Naive B cell (primary cell): ENCODE data around the gene IL6. TPM values are rescaled to one million over a fixed set of nuclear protein-coding genes. Genes with fewer than 3 reads are reported as not detected.
A peak's percentile ranks its signal among the peaks of the same experiment; 100 is the strongest.
"Not testable (repeated sequence)": the region's sequence is repeated elsewhere in the genome, so short reads cannot be mapped to it uniquely, and the experiment has no call there.

Source experiments
- ATAC-seq, 2 donors: fragments of 150-1000 bp; cut with Tn5 transposase; 2 replicates each; pipeline ENCODE4 v1.10.0; 2021; ENCODE audit warnings: low read depth in 2 of 2, mild to moderate bottlenecking in 2 of 2, moderate library complexity in 2 of 2
- DNase-seq: peaks from one replicate; pipeline ENCODE4 v3.0.0; 2022
- H3K27ac Mint-ChIP-seq, 6 donors: one replicate each; pipeline ENCODE4 v1.8.0; 2020 to 2022; ENCODE audit warnings: mild to moderate bottlenecking in 6 of 6, mixed read lengths in 6 of 6, moderate library complexity in 5 of 6, inconsistent platforms in 2 of 6
- H3K27me3 Mint-ChIP-seq, 3 donors: one replicate each; pipeline ENCODE4 v1.8.0; 2021 to 2022; ENCODE audit warnings: mixed read lengths in 3 of 3, mild to moderate bottlenecking in 1 of 3
- H3K36me3 Mint-ChIP-seq, 2 donors: one replicate each; pipeline ENCODE4 v1.8.0; 2020 to 2022; ENCODE audit warnings: mixed read lengths in 2 of 2, inconsistent platforms in 1 of 2, mild to moderate bottlenecking in 1 of 2
- H3K4me1 Mint-ChIP-seq, 3 donors: one replicate each; pipeline ENCODE4 v1.8.0; 2020 to 2022; ENCODE audit warnings: mixed read lengths in 3 of 3, inconsistent platforms in 1 of 3, mild to moderate bottlenecking in 1 of 3, moderate library complexity in 1 of 3
- H3K4me3 Mint-ChIP-seq, 8 donors: one replicate each; pipeline ENCODE4 v1.8.0; 2020 to 2022; ENCODE audit warnings: mild to moderate bottlenecking in 8 of 8, mixed read lengths in 8 of 8, moderate library complexity in 8 of 8, inconsistent platforms in 2 of 8
- H3K9me3 Mint-ChIP-seq, 7 donors: one replicate each; pipeline ENCODE4 v1.8.0; 2020 to 2022; ENCODE audit warnings: mixed read lengths in 7 of 7, mild to moderate bottlenecking in 5 of 7, inconsistent platforms in 2 of 7, moderate library complexity in 1 of 7
- polyA plus RNA-seq, 6 donors: library from polyadenylated mRNA; unstranded; fragments of 300-500 nt; fragmentation: Illumina TruSeq; gene quantifications; one replicate each; pipeline ENCODE4 v1.2.3, GENCODE V29; 2021; ENCODE audit warnings: low read depth in 6 of 6

Gene IL6
- polyA plus RNA-seq, 6 donors from 2014 or later = 6.1 to 35.9 (median 9.4) TPM

DNA sequence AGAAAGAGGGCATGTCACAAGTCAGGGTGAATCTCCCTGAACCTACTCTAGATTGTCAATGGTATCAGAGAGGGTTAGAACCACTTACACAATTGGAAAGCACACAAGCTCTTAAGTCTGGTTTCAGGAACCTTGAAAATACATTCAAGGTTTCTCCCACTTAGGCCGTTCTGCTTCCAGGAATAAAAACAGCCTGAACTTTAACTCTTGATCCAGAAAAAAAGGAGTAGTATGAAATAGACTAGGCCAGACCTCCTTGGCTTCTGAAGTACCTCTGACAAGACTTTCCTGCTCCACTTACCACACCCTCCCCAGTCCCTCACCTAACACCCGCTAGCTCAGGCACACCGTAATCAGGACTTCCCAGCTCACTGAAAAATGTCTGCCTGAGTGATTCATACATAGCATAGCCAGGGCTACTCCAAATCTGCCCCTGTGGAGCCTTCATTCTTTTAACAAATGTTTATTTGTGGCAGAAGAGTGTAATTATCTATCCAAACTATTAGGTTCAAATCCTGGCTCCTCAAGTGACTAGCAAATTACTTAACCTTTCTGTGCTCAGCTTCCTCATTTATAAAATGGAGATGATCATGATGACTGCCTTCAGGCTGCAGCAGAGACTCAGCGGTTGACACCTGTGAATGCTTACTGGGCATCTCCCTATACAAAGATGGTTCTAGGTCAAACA is 30.3 kb upstream of the IL6 start:
- Mint-ChIP-seq H3K9me3 (peaks cover 0 to 9% (median 0%) of the 10 kb centered on the region in 7 donors), H3K36me3 (peaks cover 7 to 12% of the 10 kb centered on the region in 2 donors), H3K27ac (peak overlapping the region; percentile 81 to 100 (median 94)), H3K4me1 (peaks cover 68 to 74% (median 70%) of the 10 kb centered on the region in 3 donors), H3K4me3 (peak overlapping the region; percentile 13 to 87 (median 66)), H3K27me3 (no peaks in the 10 kb centered on the region)
- peak in 1 of 2 donors; percentile 13 for ATAC-seq
- DNase-seq = peak; percentile 22

DNA sequence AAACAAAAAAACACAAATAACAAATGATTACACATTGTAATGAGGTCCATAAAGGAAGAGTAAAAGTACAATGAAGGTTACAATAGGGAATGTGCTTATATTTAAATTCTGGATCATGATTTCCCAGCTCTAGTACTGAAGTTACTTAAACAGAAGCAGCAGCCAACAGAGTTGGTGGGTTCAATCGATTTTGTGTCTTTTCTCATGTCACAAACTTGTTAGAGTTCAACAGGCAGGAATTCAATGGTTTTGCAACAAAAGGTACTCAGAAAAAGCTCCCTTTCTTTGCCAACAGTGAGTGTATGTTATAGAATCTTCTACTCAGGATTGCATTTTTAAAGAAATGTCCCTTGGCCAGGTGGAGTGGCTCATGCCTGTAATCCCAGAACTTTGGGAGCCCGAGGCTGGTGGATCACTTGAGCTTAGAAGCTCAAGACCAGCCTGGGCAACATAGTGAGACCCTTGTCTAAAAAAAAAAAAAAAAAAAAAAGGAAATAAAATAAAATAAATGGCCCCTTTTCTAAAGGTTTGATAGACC is 29.6 kb upstream of the IL6 start:
- DNase-seq = no peak
- peak overlapping the region; percentile 6 to 87 (median 66) for H3K4me3 Mint-ChIP-seq
- H3K36me3 Mint-ChIP-seq = peaks cover 7 to 12% of the 10 kb centered on the region in 2 donors
- ATAC-seq = no peak
- peaks cover 69 to 74% (median 74%) of the 10 kb centered on the region in 3 donors for H3K4me1 Mint-ChIP-seq
- peaks cover 0 to 9% (median 0%) of the 10 kb centered on the region in 7 donors for H3K9me3 Mint-ChIP-seq
- H3K27ac Mint-ChIP-seq = peak overlapping the region; percentile 65 to 100 (median 94)
- no peaks in the 10 kb centered on the region for H3K27me3 Mint-ChIP-seq

DNA sequence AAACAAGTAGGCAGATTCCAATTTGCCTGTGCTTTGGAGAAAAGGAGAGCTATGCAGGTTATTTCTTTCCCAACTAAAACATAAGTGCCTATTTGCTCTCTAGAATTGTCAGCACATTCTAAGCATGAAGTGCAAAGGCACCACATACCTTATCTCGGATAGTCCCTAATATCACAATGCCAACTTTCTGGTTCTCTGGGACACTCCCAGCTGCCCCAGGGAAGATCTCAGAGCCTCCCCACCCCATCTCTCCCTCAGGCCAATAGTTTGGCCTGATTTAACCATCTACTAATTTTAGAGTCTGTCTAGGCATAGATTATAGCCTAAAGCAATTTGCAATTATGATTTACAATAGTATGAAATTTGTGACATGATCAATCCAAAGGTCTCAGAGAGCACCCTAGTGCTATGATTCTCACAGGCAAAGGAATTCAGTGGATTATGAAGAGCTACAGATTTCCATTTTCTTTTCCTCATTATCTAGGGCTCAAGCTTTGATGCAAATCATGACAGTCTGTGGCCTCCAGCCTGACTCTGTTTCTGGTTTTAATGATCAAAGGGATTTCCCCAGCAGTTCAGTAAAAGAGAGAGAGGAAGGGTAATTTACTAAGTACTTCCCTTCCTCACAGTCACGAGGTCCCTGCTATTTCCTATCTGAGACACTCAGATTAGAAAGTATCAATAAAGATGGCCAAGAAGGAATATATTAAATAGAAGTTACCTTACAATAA is 29.0 kb upstream of the IL6 start:
- ATAC-seq (peak; percentile 89), DNase-seq (peak; percentile 80)
- Mint-ChIP-seq H3K4me1 (peaks cover 64 to 80% (median 72%) of the 10 kb centered on the region in 3 donors), H3K36me3 (peaks cover 7 to 12% of the 10 kb centered on the region in 2 donors), H3K27me3 (no peaks in the 10 kb centered on the region), H3K4me3 (peak overlapping the region; percentile 5 to 83 (median 72)), H3K9me3 (peaks cover 0 to 9% (median 0%) of the 10 kb centered on the region in 7 donors), H3K27ac (peak overlapping the region; percentile 93 to 100 (median 96))

DNA sequence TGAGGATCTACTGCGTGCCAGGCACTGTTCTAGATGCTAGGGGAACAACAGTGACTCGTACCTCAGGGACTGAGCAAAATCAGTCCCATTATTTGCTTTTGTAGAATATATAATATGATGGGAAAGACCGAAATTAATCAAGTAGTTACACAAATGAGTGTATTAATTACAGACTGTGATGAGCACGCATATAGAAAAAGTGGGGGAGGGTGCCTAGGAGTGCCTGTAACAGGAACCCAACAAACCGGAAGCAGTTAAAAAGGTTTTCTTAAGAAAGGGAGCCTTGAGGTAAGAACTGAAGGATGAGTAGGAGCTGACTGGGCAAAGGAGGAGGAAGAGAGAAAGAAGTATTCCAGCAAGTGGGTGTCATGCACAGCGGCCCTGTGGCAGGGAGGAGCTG is 28.2 kb upstream of the IL6 start:
- Mint-ChIP-seq H3K27me3 (no peaks in the 10 kb centered on the region), H3K36me3 (peaks cover 7 to 12% of the 10 kb centered on the region in 2 donors), H3K9me3 (peaks cover 0 to 9% (median 0%) of the 10 kb centered on the region in 7 donors), H3K4me3 (peak overlapping the region; percentile 5 to 83 (median 72)), H3K27ac (peak overlapping the region; percentile 93 to 100 (median 96)), H3K4me1 (peaks cover 57 to 77% (median 64%) of the 10 kb centered on the region in 3 donors)
- DNase-seq (no peak), ATAC-seq (no peak)

DNA sequence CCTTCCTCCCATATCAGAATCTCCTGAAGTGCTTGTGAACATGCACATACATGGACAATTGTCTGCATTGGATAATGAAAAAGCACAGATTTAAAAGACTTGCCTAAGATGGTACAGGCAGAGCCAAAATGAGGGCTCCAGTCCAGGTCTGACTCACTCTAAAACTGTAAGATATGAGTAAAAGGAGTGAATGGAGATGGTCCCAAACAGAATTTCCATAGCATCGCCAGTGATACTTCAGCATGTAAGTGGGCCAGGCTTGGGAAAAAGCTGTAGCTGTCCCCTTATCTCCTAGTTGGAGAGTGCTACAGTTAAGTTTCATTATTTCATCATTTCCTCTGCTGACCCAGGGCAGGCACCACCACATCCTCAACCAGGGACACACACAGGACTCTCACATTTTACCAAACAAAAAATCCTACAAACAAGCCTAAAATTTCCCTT is 26.4 kb upstream of the IL6 start:
- Mint-ChIP-seq H3K36me3 (peaks cover 7 to 12% of the 10 kb centered on the region in 2 donors), H3K4me3 (peak overlapping the region in 4 of 8 donors; percentile 5 to 79 (median 58)), H3K27me3 (no peaks in the 10 kb centered on the region), H3K9me3 (peaks cover 0 to 9% (median 0%) of the 10 kb centered on the region in 7 donors), H3K27ac (peak overlapping the region; percentile 47 to 81 (median 65)), H3K4me1 (peaks cover 39 to 62% (median 47%) of the 10 kb centered on the region in 3 donors)
- no peak for ATAC-seq
- no peak for DNase-seq

DNA sequence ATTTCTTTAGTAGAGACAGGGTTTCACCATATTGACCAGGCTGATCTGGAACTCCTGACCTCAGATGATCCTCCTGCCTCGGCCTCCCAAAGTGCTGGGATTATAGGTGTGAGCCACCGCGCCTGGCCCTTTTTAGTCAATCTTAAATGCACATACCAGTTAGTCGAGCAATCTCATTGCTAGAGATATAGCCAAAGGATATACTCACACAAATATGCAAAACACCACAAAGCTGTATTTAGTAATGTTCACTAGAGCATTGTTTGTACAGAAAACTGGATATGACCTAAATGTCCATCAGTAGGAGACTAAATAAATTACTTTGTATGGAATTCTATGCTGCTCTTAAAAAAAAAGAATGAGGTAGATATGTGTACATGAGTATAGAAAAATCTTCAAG is 24.5 kb upstream of the IL6 start:
- H3K4me1 Mint-ChIP-seq = peaks cover 20 to 50% (median 31%) of the 10 kb centered on the region in 3 donors
- H3K9me3 Mint-ChIP-seq = peaks cover 0 to 9% (median 0%) of the 10 kb centered on the region in 7 donors
- H3K4me3 Mint-ChIP-seq = peak overlapping the region in 6 of 8 donors; percentile 1 to 82 (median 52)
- peak overlapping the region; percentile 57 to 80 (median 76) for H3K27ac Mint-ChIP-seq
- no peaks in the 10 kb centered on the region for H3K27me3 Mint-ChIP-seq
- DNase-seq (no peak), ATAC-seq (no peak)
- H3K36me3 Mint-ChIP-seq = peaks cover 7 to 12% of the 10 kb centered on the region in 2 donors

DNA sequence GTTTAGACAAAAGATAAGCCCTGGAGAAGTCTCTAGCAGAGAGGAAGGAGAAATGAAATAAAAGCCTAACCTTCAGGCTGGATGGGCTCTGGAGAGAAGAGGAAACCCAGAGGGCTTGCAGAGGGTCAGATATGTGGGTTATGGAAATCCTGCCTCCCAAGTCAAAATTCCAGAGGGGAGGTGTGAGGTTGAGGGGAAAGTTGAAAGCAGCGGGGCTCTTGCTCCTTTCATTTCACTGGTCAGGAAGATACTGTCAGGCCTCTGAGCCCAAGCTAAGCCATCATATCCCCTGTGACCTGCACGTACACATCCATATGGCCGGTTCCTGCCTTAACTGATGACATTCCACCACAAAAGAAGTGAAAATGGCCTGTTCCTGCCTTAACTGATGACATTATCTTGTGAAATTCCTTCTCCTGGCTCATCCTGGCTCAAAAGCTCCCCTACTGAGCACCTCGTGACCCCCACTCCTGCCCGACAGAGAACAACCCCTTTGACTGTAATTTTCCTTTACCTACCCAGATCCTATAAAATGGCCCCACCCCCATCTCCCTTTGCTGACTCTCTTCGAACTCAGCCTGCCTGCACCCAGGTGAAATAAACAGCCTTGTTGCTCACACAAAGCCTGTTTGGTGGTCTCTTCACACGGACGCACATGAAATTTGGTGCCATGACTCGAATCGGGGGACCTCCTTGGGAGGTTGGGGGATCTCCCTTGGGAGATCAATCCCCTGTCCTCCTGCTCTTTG is 23.7 kb upstream of the IL6 start:
- ATAC-seq, DNase-seq, H3K9me3 Mint-ChIP-seq, H3K27me3 Mint-ChIP-seq: not testable (repeated sequence)
- Mint-ChIP-seq H3K4me1 (peaks cover 12 to 44% (median 23%) of the 10 kb centered on the region in 3 donors), H3K36me3 (peaks cover 7 to 10% of the 10 kb centered on the region in 2 donors), H3K4me3 (peak overlapping the region in 3 of 8 donors; percentile 23 to 82 (median 26)), H3K27ac (peak overlapping the region; percentile 49 to 91 (median 80))

DNA sequence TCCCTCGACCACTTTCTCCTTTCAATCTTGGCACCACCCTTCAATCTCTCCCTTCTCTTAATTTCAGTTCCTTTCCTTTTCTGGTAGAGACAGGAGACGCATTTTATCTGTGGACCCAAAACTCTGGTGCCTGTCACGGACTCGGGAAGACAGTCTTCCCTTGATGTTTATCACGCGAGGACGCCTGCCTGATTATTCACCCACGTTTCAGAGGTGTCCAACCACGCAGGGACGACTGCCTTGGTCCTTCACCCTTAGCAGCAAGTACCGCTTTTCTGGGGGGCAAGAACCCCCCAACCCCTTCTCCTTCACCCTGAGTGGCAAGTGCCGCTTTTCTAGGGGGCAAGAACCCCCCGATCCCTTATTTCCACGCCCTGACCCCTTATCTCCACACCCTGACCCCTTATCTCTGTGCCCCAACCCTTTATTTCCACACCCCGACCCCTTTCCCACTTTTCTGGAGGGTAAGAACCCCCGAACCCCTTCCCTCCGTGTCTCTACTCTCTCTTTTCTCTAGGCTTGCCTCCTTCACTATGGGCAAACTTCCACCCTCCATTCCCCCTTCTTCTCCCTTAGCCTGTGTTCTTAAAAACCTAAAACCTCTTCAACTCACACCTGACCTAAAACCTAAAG is 22.9 kb upstream of the IL6 start:
- H3K9me3 Mint-ChIP-seq, H3K27me3 Mint-ChIP-seq, ATAC-seq, DNase-seq, H3K36me3 Mint-ChIP-seq: not testable (repeated sequence)
- Mint-ChIP-seq H3K27ac (peak overlapping the region in 1 of 6 donors; percentile 42), H3K4me3 (peak overlapping the region in 2 of 8 donors; percentile 24 to 26), H3K4me1 (peaks cover 4 to 35% (median 15%) of the 10 kb centered on the region in 3 donors)

DNA sequence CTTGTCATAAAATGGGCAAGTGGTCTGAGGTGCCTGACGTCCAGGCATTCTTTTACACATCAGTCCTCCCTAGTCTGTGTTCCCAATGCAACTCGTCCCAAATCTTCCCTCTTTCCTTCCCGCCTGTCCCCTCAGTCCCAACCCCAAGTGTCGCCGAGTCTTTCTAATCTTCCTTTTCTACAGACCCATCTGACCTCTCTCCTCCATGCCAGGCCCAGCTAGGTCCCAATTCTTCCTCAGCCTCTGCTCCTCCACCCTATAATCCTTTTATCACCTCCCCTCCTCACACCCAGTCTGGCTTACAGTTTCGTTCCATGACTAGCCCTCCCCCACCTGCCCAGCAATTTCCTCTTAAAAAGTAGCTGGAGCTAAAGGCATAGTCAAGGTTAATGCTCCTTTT is 22.3 kb upstream of the IL6 start:
- ATAC-seq, H3K9me3 Mint-ChIP-seq, H3K27me3 Mint-ChIP-seq, H3K27ac Mint-ChIP-seq, DNase-seq, H3K4me3 Mint-ChIP-seq, H3K36me3 Mint-ChIP-seq: not testable (repeated sequence)
- H3K4me1 Mint-ChIP-seq = peaks cover 0 to 37% (median 11%) of the 10 kb centered on the region in 3 donors

DNA sequence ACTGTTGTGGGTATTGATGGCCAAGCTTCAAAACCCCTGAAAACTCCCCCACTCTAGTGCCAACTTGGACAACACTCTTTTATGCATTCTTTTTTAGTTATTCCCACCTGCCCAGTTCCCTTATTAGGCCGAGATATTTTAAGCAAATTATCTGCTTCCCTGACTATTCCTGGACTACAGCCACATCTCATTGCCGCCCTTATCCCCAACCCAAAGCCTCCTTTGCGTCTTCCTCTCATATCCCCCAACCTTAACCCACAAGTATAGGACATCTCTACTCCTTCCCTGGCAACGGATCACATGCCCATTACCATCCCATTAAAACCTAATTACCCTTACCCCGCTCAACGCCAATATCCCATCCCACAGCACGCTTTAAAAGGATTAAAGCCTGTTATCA is 21.1 kb upstream of the IL6 start:
- not testable (repeated sequence) for DNase-seq, H3K4me3 Mint-ChIP-seq, H3K9me3 Mint-ChIP-seq, ATAC-seq, H3K27me3 Mint-ChIP-seq, H3K27ac Mint-ChIP-seq, H3K36me3 Mint-ChIP-seq
- H3K4me1 Mint-ChIP-seq = peaks cover 0 to 33% (median 0%) of the 10 kb centered on the region in 3 donors

DNA sequence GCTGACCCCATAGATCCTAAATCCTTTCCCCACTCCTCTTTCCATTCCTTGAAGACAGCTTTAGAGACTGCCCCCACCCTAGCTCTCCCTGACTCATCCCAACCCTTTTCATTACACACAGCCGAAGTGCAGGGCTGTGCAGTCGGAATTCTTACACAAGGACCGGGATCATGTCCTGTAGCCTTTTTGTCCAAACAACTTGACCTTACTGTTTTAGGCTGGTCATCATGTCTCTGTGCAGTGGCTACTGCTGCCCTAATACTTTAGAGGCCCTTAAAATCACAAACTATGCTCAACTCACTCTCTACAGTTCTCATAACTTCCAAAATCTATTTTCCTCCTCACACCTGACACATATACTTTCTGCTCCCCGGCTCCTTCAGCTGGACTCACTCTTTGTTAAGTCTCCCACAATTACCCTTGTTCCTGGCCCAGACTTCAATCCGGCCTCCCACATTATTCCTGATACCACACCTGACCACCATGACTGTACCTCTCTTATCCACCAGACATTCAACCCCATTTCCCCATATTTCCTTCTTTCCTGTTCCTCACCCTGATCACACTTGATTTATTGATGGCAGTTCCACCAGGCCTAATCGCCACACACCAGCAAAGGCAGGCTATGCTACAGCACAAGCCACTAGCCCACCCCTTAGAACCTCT is 19.8 kb upstream of the IL6 start:
- ATAC-seq = not testable (repeated sequence)
- H3K4me1 Mint-ChIP-seq = peaks cover 4 to 34% (median 10%) of the 10 kb centered on the region in 3 donors

DNA sequence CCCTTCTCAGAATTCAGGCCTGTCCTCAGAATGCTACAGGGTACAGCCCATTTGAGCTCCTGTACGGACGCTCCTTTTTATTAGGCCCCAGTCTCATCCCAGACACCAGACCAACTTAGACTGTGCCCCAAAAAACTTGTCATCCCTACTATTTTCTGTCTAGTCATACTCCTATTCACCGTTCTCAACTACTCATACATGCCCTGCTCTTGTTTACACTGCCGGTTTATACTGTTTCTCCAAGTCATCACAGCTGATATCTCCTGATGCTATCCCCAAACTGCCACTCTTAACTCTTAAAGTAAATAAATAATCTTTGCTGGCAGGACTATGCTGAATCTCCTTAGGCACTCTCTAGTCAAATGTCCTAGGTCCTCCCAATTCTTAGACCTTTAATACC is 18.8 kb upstream of the IL6 start:
- H3K27me3 Mint-ChIP-seq, DNase-seq, H3K9me3 Mint-ChIP-seq, ATAC-seq, H3K36me3 Mint-ChIP-seq, H3K27ac Mint-ChIP-seq, H3K4me3 Mint-ChIP-seq: not testable (repeated sequence)
- peaks cover 15 to 33% (median 21%) of the 10 kb centered on the region in 3 donors for H3K4me1 Mint-ChIP-seq

More for the DNA sequence above, 19.8 kb upstream of the IL6 start:
- H3K27me3 Mint-ChIP-seq, H3K27ac Mint-ChIP-seq, H3K36me3 Mint-ChIP-seq, H3K9me3 Mint-ChIP-seq, H3K4me3 Mint-ChIP-seq, DNase-seq: not testable (repeated sequence)
